ENCODE data around the gene SOS2.
"Not testable (repeated sequence)": the region's sequence is repeated elsewhere in the genome, so short reads cannot be mapped to it uniquely, and the experiment has no call there.

Gene SOS2

DNA sequence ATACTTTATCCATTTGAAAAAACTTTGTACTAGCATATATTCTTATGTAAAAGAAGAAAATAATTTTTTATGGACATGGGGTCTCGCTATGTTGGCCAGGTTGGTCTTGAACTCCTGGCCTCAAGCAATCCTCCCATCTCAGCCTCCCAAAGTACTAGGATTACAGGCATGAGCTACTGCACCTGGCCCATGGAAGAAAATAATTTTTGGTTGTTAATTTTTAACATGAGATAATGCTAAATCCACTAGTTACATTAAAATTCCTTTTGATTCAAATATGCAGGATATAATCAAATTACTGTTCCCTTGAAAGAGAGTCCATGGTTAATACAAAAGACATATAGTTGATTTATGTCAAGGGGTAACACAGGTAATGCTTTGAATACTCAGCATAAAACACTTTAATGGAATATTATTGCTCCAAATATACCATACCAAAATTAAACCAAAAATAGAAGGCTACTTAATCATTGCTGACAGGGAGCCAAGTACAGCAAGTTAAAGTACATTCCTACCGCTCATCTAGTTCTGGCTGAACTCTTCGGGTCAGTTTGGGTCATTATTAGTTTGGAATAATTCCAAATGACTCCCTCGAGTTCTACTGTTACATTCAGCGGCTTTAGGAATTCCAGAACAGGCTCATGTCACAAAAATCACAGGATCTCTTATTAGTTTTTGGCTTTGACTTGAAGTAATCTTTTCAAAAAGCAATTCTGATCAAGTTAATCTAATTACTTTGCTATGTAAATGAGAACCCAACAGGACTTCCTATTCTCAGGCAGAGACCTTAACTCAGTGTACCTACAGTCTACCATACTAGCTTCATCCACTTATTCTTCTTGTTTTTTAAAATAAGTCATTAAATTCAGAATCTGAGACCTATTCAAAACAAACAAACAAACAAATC lies 6.1 kb downstream of the SOS2 start:
- DNase-seq, result no peak

- DNase-seq, result no peak
Measured at GRCh38 chr14:50222055-50222613, 9.2 kb downstream of the SOS2 start.

- no peak for DNase-seq
Measured at GRCh38 chr14:50218501-50218900, 12.9 kb downstream of the SOS2 start.

GRCh38 chr14:50215416-50215815 lies 16.0 kb downstream of the SOS2 start:
- no peak for DNase-seq

GRCh38 chr14:50213795-50214194 lies 17.6 kb downstream of the SOS2 start:
- DNase-seq, result no peak

DNA sequence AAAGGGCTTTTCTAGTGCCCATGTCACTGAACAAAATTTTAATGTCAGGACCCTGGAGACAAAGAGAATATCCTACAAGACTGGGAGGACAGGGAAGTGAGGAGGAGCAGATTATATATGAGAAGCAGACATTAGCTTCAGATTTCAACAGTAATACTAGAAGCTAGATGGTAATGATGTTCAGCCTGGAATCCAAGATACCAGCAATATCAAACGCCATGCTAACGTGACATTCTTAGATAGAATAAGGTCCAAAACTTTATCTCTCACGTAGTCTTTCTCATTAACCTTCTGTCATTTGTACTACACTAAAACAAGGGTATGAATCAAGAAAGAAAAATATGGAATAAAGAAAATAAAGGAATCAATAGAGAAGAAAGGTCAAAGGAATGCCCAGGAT lies 18.7 kb downstream of the SOS2 start:
- no peak for DNase-seq

DNA sequence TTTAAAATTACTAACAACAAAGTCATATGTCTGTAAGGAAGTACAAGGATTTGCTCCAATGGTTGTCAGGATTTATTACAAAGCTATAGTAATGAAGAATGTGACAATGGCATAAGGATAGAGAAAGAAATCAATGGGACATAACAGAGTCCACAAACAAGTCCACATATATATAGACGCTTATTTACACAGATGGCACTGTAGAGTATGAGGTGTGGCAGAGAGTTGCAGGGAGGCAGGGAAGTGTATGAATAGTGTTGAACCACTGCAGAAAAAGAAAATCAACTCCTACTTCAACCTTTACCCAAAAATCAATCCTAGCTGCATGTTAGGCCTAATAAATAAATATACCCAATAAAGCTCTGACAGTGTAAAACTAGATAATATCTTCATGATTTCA lies 21.3 kb downstream of the SOS2 start:
- no peak for DNase-seq

GRCh38 chr14:50198499-50198898 lies 32.9 kb downstream of the SOS2 start:
- DNase-seq, result no peak

DNA sequence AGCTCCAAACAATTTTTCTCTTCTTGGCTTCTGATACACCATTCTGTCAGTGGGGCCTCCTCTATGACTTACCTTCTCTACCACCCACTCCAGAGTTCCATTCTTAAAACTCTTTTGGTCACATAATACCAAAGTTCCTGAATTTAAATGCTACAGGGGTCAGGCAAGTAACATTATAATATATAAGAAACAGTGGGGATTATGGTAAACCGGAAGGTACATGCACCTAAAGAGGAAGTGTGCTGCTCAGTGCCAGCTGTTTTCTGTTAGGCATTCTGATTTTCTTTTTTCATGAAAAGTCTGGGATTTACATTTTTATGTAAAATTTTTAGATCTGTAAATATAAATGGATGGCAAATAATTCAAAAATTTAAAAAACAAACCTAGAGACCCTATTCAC lies 39.9 kb downstream of the SOS2 start:
- DNase-seq, result no peak

GRCh38 chr14:50186107-50186506 lies 45.3 kb downstream of the SOS2 start:
- DNase-seq, result peak; percentile 67

DNA sequence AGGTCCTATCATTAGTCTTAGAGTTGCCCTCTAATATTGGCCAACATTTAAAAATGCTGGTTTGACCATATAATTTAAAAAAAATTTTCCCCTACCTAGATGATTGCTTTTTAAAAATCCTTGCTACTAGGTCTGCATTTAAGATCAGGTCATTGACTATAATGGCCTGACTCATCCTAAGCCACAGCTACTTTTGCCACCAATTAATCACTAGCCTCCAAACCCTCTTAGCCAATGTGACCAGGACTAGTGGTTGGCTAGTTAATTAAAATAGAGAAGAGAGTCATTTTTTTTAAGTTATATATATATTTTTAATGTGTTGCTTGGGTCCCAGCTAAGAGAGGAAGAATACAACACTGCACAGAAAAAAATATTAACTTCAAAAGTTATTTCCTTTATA lies 57.5 kb downstream of the SOS2 start:
- DNase-seq, result no peak

DNA sequence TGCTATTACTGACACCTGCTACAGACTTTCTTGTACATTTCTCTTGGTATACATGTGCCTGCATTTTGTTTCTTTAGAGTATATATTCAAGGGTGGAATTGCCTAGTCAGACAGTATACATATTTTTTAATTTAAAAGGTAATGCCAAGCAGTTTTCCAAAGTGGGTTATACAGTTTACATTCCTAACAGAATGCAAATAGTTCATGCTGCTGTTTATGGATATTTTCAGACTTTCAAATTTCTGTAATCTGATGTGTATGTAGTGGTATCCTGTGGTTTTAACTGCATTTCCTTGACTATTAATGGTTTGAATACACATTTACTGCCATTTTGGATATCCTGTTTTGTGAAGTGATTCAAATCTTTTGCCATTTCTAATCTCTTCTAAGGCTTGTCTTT lies 59.5 kb downstream of the SOS2 start:
- DNase-seq, result no peak

DNA sequence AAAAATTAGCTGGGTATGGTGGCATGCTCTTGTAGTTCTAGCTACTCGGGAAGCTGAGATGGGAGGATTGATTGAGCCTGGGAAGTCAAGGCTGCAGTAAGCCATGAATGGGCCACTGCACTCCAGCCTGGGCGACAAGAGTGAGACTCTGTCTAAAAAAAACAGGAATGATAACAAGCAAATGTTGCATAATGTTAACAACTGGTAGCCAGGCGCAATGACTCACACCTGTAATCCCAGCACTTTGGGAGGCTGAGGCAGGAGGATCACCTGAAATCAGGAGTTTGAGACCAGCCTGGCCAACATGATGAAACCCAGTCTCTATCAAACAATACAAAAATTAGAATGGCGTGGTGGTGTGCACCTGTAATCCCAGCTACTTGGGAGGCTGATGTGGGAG lies 64.0 kb downstream of the SOS2 start:
- DNase-seq, result not testable (repeated sequence)

DNA sequence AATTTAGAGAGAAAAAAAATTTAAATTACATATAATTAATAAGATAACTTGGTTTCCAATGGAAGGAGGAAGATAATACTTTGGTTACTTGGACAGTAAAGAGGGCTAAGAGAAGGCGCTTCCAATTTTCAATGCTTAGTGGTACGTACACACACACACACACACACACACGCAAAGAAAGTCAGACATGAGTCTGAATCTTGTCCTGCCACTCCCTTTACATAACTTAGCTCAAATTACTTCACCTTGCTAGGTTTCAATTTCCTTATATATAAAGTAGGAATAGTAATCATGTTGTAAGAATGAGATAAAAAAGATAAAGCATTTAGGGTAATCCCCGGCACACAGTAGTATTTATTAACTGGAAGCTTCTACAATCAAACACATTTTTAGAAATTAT lies 75.3 kb downstream of the SOS2 start:
- no peak for DNase-seq

DNA sequence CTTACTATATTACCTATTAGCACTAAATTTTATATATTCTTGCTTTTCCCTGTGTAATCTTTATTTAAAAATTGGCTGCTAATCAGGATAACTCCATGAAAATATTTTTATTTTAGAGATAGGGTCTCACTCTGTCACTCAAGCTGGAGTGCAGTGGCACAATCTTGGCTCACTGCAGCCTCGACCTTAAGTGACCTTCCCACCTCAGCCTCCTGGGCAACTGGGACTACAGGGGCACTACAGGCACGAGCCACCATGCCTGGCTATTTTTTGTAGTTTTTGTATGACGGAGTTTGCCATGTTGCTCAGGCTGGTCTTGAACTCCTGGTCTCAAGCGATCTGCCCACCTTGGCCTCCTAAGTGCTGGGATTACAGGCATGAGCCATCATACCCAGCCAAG lies 82.6 kb downstream of the SOS2 start:
- no peak for DNase-seq

DNA sequence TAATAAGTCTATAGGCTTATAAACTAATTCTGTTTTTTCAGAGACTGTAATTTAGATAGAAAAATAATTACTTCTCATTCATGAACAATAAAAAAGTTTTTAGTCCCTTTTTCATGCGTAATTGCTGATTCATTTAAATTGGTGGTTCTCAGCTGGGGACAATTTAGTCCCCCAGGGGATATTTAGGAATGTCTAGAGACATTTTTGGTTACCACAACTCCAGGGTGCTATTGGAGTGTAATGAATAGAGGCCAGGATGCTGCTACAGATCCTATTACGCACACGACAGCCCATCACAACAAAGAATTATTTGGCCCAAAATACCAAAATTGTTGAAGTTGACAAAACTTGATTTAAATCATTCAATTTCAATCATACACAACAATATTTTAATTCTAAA lies 92.2 kb downstream of the SOS2 start:
- no peak for DNase-seq

- no peak for DNase-seq
Measured at GRCh38 chr14:50127802-50128201, 103.6 kb downstream of the SOS2 start.

GRCh38 chr14:50123062-50123461 lies 108.3 kb downstream of the SOS2 start:
- no peak for DNase-seq

- DNase-seq, result peak; percentile 24
Measured at GRCh38 chr14:50122291-50122690, 109.1 kb downstream of the SOS2 start.

- peak; percentile 73 for DNase-seq
Measured at GRCh38 chr14:50121486-50121885, 109.9 kb downstream of the SOS2 start.

DNA sequence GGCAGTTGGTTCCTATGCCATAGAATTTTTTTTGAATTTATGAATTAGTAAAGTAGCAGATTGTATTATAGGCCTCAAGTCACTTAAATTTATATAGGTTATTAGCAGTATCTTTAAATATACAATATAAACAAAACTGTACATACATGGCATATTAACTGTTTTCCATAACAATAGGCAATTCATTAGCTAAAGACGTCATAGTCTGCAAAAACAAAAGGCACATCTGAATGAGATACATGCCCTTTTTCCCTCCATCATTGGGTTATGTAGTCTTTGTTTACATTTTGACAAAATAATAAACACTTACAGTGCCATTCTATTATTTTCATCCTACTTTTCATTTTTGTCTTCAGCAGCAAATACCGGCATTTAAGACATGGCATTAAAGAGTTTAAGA lies 113.9 kb downstream of the SOS2 start:
- DNase-seq, result no peak

DNA sequence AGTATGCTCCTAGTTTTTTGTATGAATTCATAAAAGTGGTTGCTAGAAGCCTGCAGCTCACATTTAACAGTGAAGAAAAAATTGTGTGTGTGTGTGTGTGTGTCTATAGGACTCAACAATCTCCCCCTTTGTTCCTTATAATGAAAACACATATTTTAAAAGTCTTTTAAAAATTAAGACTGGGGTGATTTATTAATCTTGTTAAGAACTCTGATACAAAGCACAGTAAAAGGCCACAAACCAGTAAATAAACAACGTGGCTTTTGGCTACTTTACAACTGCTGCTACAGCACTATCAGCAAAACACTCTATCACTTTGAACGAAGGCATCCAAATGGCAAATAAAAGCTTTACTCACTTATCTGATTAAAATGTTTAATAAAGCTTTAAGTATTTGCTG lies 114.4 kb downstream of the SOS2 start:
- peak; percentile 23 for DNase-seq

DNA sequence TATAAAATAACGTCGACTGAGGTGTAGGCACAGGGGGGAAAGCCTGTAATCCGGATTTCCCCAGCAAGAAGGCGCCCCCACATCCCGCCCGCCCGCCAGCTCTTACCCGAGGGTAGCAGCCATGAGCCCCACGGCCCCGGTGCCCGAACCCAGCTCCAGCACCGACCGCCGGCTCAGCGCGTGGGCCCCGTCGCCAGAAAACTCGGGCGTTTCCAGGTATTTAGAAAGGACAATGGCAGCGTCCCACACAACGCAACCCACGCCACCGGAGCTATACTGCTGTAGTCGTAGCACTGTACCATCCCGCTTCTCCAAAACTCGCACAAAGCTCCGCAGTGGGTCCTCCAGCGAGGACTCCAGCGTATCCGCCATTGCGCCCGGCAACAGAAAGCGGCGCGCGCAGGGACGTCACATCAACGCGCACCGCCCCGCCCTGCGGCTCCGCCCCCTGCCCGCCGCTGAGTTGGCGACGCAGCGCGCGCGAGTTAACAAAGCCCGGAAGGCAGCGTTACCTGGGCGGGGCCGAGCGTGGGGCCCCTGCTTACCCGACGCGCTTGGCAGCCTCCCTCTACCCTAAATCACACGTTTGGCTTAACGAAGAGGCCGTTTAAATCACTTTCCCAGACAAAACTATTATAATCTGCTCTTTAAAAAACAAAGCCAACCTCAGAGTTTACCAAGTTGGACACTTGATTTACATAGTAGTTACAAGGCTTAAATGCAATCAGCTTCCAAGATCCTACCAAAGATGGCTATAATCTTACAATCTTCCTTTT lies 115.0 kb downstream of the SOS2 start, which contains the start of gene VCPKMT:
Gene VCPKMT (minus strand): TSS at position 392 of the 776 bp plus-strand sequence. CDS start 20 bp downstream, at position 372.
- peak; percentile 95 for DNase-seq
